Activated CD4-positive, alpha-beta T cell treated with anti-CD3 and anti-CD28 coated beads for 1 hour (primary cell): ENCODE measurements around the gene LTBP2.

Source experiments
- DNase-seq: peaks from one replicate; pipeline ENCODE4 v3.0.0-alpha.2; 2020

LTBP2 gene

GRCh38 chr14:74611650-74612349, at the start of gene LTBP2:
Gene LTBP2 (minus strand): TSS chr14:74612237. CDS start chr14:74611944, 293 bp downstream.
- DNase-seq: no peak

GRCh38 chr14:74660863-74661262, 48.8 kb upstream of the LTBP2 start:
- DNase-seq: no peak

GRCh38 chr14:74660167-74660566, 48.1 kb upstream of the LTBP2 start:
- no peak for DNase-seq

GRCh38 chr14:74658535-74659131, 46.6 kb upstream of the LTBP2 start:
- no peak for DNase-seq

- DNase-seq: no peak
These were observed 44.9 kb upstream of the LTBP2 start for GRCh38 chr14:74656964-74657363.

GRCh38 chr14:74655599-74656395, 43.8 kb upstream of the LTBP2 start:
- no peak for DNase-seq

- DNase-seq: no peak
These were observed 42.9 kb upstream of the LTBP2 start for GRCh38 chr14:74654931-74655330.

GRCh38 chr14:74653386-74654138, 41.5 kb upstream of the LTBP2 start:
- no peak for DNase-seq

GRCh38 chr14:74652541-74652940, 40.5 kb upstream of the LTBP2 start:
- DNase-seq: no peak

- no peak for DNase-seq
These were observed 39.1 kb upstream of the LTBP2 start for GRCh38 chr14:74650927-74651686.

GRCh38 chr14:74649673-74650072, 37.6 kb upstream of the LTBP2 start:
- no peak for DNase-seq

- no peak for DNase-seq
These were observed 37.1 kb upstream of the LTBP2 start for GRCh38 chr14:74649167-74649566.

- no peak for DNase-seq
These were observed 36.6 kb upstream of the LTBP2 start for GRCh38 chr14:74648601-74649000.

- DNase-seq: no peak
These were observed 35.8 kb upstream of the LTBP2 start for GRCh38 chr14:74647678-74648461.

GRCh38 chr14:74647061-74647677, 35.1 kb upstream of the LTBP2 start:
- no peak for DNase-seq

GRCh38 chr14:74645756-74646470, 33.9 kb upstream of the LTBP2 start:
- DNase-seq: no peak

- no peak for DNase-seq
These were observed 33.2 kb upstream of the LTBP2 start for GRCh38 chr14:74645244-74645643.

- DNase-seq: no peak
These were observed 29.8 kb upstream of the LTBP2 start for GRCh38 chr14:74641601-74642391.

- DNase-seq: no peak
These were observed 26.9 kb upstream of the LTBP2 start for GRCh38 chr14:74638966-74639365.

GRCh38 chr14:74638066-74638465, 26.0 kb upstream of the LTBP2 start:
- DNase-seq: no peak
